B cell (primary cell): ENCODE results near the gene KIF14. TPM values are rescaled to one million over a fixed set of nuclear protein-coding genes. Genes with fewer than 3 reads are reported as not detected.

Source experiments
- ATAC-seq: fragments of 200-7000 bp; cut with Tn5 transposase; one replicate; pipeline ENCODE4 v1.10.0; 2021; ENCODE audit warnings: low read depth, mild to moderate bottlenecking, moderate number of reproducible peaks, moderate library complexity
- CTCF ChIA-PET: fragments of 350-600 bp; sonication (Branson Sonifier 250); formaldehyde crosslinking; loops from one replicate; lab custom pipeline; 2021; ENCODE audit warnings: antibody characterized with exemption, inconsistent platforms; lab: Charles Lee
- POLR2A ChIA-PET: fragments of 350-600 bp; sonication (Branson Sonifier 250); formaldehyde crosslinking; loops from one replicate; lab custom pipeline; 2021; ENCODE audit warnings: antibody characterized with exemption; lab: Charles Lee
- DNase-seq: peaks from one replicate; pipeline ENCODE4 v3.0.0; 2013
- H2AFZ ChIP-seq: 2 replicates; pipeline ENCODE4 v1.6.1; 2012; ENCODE audit warnings: mild to moderate bottlenecking, low read depth, low read length; ENCODE audit not compliant: insufficient read depth, poor library complexity, severe bottlenecking
- H3K27ac ChIP-seq, 2 donors: 1 replicate in 1 of 2; 2 replicates in 1 of 2; pipeline ENCODE4 v1.5.1; 2012 to 2013; ENCODE audit warnings: low read length in 2 of 2, mild to moderate bottlenecking in 2 of 2, moderate library complexity in 1 of 2
- H3K27me3 ChIP-seq, 4 experiments: fragments of 200-600 bp in 1 of 4; sonication (generic) in 1 of 4; replicated peaks in 1 of 4; 1 replicate in 2 of 4; 2 replicates in 2 of 4; pipeline versions ENCODE4 v1.6.1 to v1.7.0; 2013 to 2016; ENCODE audit warnings: low read length in 3 of 4, mild to moderate bottlenecking in 2 of 4, mixed read lengths in 1 of 4, moderate library complexity in 1 of 4; ENCODE audit not compliant: insufficient read depth in 4 of 4, control insufficient read depth in 3 of 4; ENCODE audit errors: control extremely low read depth in 1 of 4
- H3K36me3 ChIP-seq, 2 experiments: replicated peaks in 1 of 2; 1 replicate in 1 of 2; 2 replicates in 1 of 2; pipeline versions ENCODE4 v1.6.1 to v1.7.1; 2013; ENCODE audit warnings: low read length in 1 of 2; ENCODE audit not compliant: insufficient read depth in 2 of 2, control insufficient read depth in 1 of 2; ENCODE audit errors: control extremely low read depth in 1 of 2, extremely low read depth in 1 of 2
- H3K4me1 ChIP-seq, 2 donors: fragments of 200-600 bp in 1 of 2; sonication (generic) in 1 of 2; 1 replicate in 1 of 2; 2 replicates in 1 of 2; pipeline versions ENCODE4 v1.5.1 to v1.6.1; 2013 to 2017; ENCODE audit warnings: low read length in 2 of 2; ENCODE audit not compliant: control insufficient read depth in 2 of 2, insufficient read depth in 2 of 2
- H3K4me2 ChIP-seq: replicated peaks from 2 replicates; pipeline ENCODE3; 2012; ENCODE audit warnings: mild to moderate bottlenecking, low read depth, low read length; ENCODE audit not compliant: poor library complexity, severe bottlenecking
- H3K4me3 ChIP-seq, 5 experiments: fragments of 200-600 bp in 1 of 5; sonication (generic) in 1 of 5; 1 replicate in 3 of 5; 2 replicates in 2 of 5; pipeline versions ENCODE4 v1.5.1 to v1.7.0; 2011 to 2016; ENCODE audit warnings: low read length in 4 of 5, mild to moderate bottlenecking in 4 of 5, low read depth in 2 of 5, control low read depth in 1 of 5, moderate library complexity in 1 of 5; ENCODE audit not compliant: insufficient read depth in 1 of 5; ENCODE audit errors: control extremely low read depth in 1 of 5, extremely low read depth in 1 of 5
- H3K79me2 ChIP-seq: fragments of 200-600 bp; sonication (generic); one replicate; pipeline ENCODE4 v1.6.0; 2016; ENCODE audit warnings: low read length; ENCODE audit not compliant: control insufficient read depth, insufficient read depth
- H3K9ac ChIP-seq: fragments of 200-600 bp; sonication (generic); 2 replicates; pipeline ENCODE4 v1.6.1; 2017; ENCODE audit warnings: mild to moderate bottlenecking, low read length, moderate library complexity
- H3K9me3 ChIP-seq, 3 donors: one replicate each; pipeline versions ENCODE4 v1.6.1 to v1.7.1; 2013; ENCODE audit warnings: low read length in 2 of 3; ENCODE audit not compliant: control insufficient read depth in 2 of 3, insufficient read depth in 1 of 3; ENCODE audit errors: control extremely low read depth in 1 of 3
- H4K20me1 ChIP-seq: 2 replicates; pipeline ENCODE4 v1.6.0; 2012; ENCODE audit warnings: mild to moderate bottlenecking, low read length; ENCODE audit not compliant: insufficient read depth, control insufficient read depth, poor library complexity, severe bottlenecking
- H3K27ac Mint-ChIP-seq: one replicate; pipeline ENCODE4 v1.8.0; 2021; ENCODE audit warnings: mixed read lengths
- H3K27me3 Mint-ChIP-seq: one replicate; pipeline ENCODE4 v1.8.0; 2021; ENCODE audit warnings: mixed read lengths
- H3K4me1 Mint-ChIP-seq: one replicate; pipeline ENCODE4 v1.8.0; 2021; ENCODE audit warnings: mixed read lengths
- H3K4me3 Mint-ChIP-seq: one replicate; pipeline ENCODE4 v1.8.0; 2021; ENCODE audit warnings: mixed read lengths
- H3K9me3 Mint-ChIP-seq: one replicate; pipeline ENCODE4 v1.8.0; 2022; ENCODE audit warnings: mixed read lengths; ENCODE audit not compliant: insufficient read depth
- CTCF ChIP-seq: fragments of 200-600 bp; IDR thresholded peaks from one replicate; pipeline ENCODE4 v1.8.0; 2022; ENCODE audit warnings: antibody characterized with exemption, mild to moderate bottlenecking
- EZH2 ChIP-seq: IDR thresholded peaks from 2 replicates; pipeline ENCODE4 v1.6.1; 2012; ENCODE audit warnings: borderline replicate concordance, low read depth, mild to moderate bottlenecking, moderate library complexity, low read length; ENCODE audit not compliant: insufficient read depth, poor library complexity, severe bottlenecking
- WGBS: methylation state at CpG from one replicate; pipeline ENCODE4 v1.1.5; 2013; ENCODE audit warnings: missing lambda C conversion rate; ENCODE audit not compliant: insufficient coverage; 5-methylcytosine and 5-hydroxymethylcytosine counted together
- intact Hi-C: fragments of 100-400 bp; cut with micrococcal nuclease; formaldehyde crosslinking; loops from one replicate; pipeline ENCODE4 v1.10.0; 2022
- polyA plus RNA-seq: library from polyadenylated mRNA; depleted of rRNA; stranded (reverse); fragments of >200 nt; gene quantifications from 2 replicates; pipeline ENCODE4 v1.2.3, GENCODE V29; 2012
- total RNA-seq, 2 donors: library from RNA; stranded (reverse); fragments of 120-200 nt in 1 of 2; gene quantifications; 1 replicate in 1 of 2; 2 replicates in 1 of 2; pipeline versions ENCODE4 v1.2.3 to v1.2.4, GENCODE V29; 2013 to 2022

KIF14 gene
- total and polyA plus RNA-seq, 2 donors (not counting 1 experiment from before 2014, with no cell fraction given): 0.01 to 0.15 TPM

GRCh38 chr1:200665861-200666260 is 45.3 kb upstream of the KIF14 start:
- H2AFZ ChIP-seq: no peak overlapping the region
- no peak overlapping the region for H3K27ac Mint-ChIP-seq
- H3K27me3 ChIP-seq: no peaks in the 10 kb centered on the region
- H3K4me1 ChIP-seq: peaks cover 7 to 13% of the 10 kb centered on the region in 2 donors
- no peak overlapping the region for H3K9ac ChIP-seq
- no peaks in the 10 kb centered on the region for H3K27me3 Mint-ChIP-seq
- H3K4me2 ChIP-seq: no peak overlapping the region
- intact Hi-C loops: loop anchor here (5.0 kb wide), 1 partner anchor 356 kb away; the partner anchor contains the start of gene KIF21B
- no peaks in the 10 kb centered on the region for H3K9me3 ChIP-seq
- peaks cover 46% of the 10 kb centered on the region for H3K4me1 Mint-ChIP-seq
- DNase-seq (no peak), ATAC-seq (no peak)
- peak overlapping the region in 1 of 2 donors; percentile 23 for H3K27ac ChIP-seq
- peaks cover 0 to 34% of the 10 kb centered on the region in 2 experiments for H3K36me3 ChIP-seq
- 31% methylated on average over 2 of the region's 2 CpGs for WGBS
- ChIA-PET CTCF (interaction anchor here (1.0 to 1.5 kb wide), 2 partner anchors 32 to 44 kb away, joined by 3 to 11 read pairs; no protein-coding TSS in a partner anchor), POLR2A (no interaction called here)
- H3K4me3 Mint-ChIP-seq: no peak overlapping the region
- no peaks in the 10 kb centered on the region for H3K9me3 Mint-ChIP-seq
- H3K4me3 ChIP-seq: no peak overlapping the region
- H4K20me1 ChIP-seq: peaks cover under 1% of the 10 kb centered on the region
- peaks cover 6% of the 10 kb centered on the region for H3K79me2 ChIP-seq
- TF ChIP-seq CTCF (no peak), EZH2 (no peak)

GRCh38 chr1:200660719-200661118 is 40.2 kb upstream of the KIF14 start:
- no peak overlapping the region for H3K27ac Mint-ChIP-seq
- no peak overlapping the region for H3K27ac ChIP-seq
- CTCF ChIA-PET: interaction anchor here (2.5 kb wide), 1 partner anchor 38 kb away, joined by 11 read pairs; no protein-coding TSS in a partner anchor

More at GRCh38 chr1:200660719-200661118, 40.2 kb upstream of the KIF14 start:
- Histone ChIP-seq H3K4me3 (no peak overlapping the region), H2AFZ (no peak overlapping the region), H3K27me3 (no peaks in the 10 kb centered on the region), H3K4me2 (no peak overlapping the region), H4K20me1 (peaks cover 9% of the 10 kb centered on the region), H3K9me3 (no peaks in the 10 kb centered on the region), H3K4me1 (no peaks in the 10 kb centered on the region), H3K36me3 (peaks cover 0 to 62% of the 10 kb centered on the region in 2 experiments), H3K79me2 (no peaks in the 10 kb centered on the region), H3K9ac (no peak overlapping the region)
- Mint-ChIP-seq H3K4me3 (no peak overlapping the region), H3K27me3 (no peaks in the 10 kb centered on the region), H3K4me1 (peaks cover 14% of the 10 kb centered on the region), H3K9me3 (no peaks in the 10 kb centered on the region)
- intact Hi-C loops: no loop called here
- DNase-seq (no peak), ATAC-seq (no peak)
- no peak for TF ChIP-seq CTCF
- no peak for TF ChIP-seq EZH2
- WGBS: 93% methylated on average over 3 of the region's 6 CpGs
- POLR2A ChIA-PET: no interaction called here
